Activated T-helper 17 cell treated with anti-CD3 and anti-CD28 coated beads, Interleukin-2, amount 50 U/mL, for 72 hours (primary cell): ENCODE results near the gene YLPM1. TPM values are rescaled to one million over a fixed set of nuclear protein-coding genes. Genes with fewer than 3 reads are reported as not detected.

Experiments used
- total RNA-seq, 2 donors: library from RNA; stranded (reverse); gene quantifications; one replicate each; pipeline ENCODE4 v1.2.3, GENCODE V29; 2022

YLPM1 gene
- total RNA-seq, 2 donors from 2014 or later, result 52.1 to 59.0 TPM

Other genes with a start within 250 kb of the YLPM1 start
- gene LTBP2, start 151.1 kb upstream of the YLPM1 start, total RNA-seq, result under 1 TPM in 1 of 2 donors, not detected in 1; 0.03 TPM
- gene AREL1, start 50.2 kb upstream of the YLPM1 start, total RNA-seq, result 10 to 100 TPM; 30.7 to 37.0 TPM
- 10 to 100 TPM; 62.9 to 77.6 TPM for gene FCF1, start 50.2 kb upstream of the YLPM1 start, total RNA-seq
- under 1 TPM; 0.71 TPM for gene PROX2, start 112.8 kb downstream of the YLPM1 start, total RNA-seq
- 100 to 1,000 TPM; 102 to 132 TPM for gene DLST, start 118.6 kb downstream of the YLPM1 start, total RNA-seq
- 1 to 10 TPM in 1 of 2 donors, under 1 TPM in 1; 0.79 to 3.2 TPM for gene RPS6KL1, start 159.9 kb downstream of the YLPM1 start, total RNA-seq
- under 1 TPM; 0.40 to 0.48 TPM for gene PGF, start 192.3 kb downstream of the YLPM1 start, total RNA-seq
- 10 to 100 TPM; 27.4 to 44.3 TPM for gene EIF2B2, start 239.6 kb downstream of the YLPM1 start, total RNA-seq